GM10847 (cell line): ENCODE data around the gene VAX1.

Source experiments
- POLR2A ChIP-seq: IDR thresholded peaks from 2 replicates; pipeline ENCODE4 v1.6.1; 2011; ENCODE audit not compliant: insufficient read length; ENCODE audit errors: extremely low read depth

The VAX1 gene

GRCh38 chr10:117131376-117132327 lies 6.4 kb downstream of the VAX1 start:
- TF ChIP-seq POLR2A: no peak

GRCh38 chr10:117130862-117131375 lies 7.2 kb downstream of the VAX1 start:
- no peak for TF ChIP-seq POLR2A

- TF ChIP-seq POLR2A: no peak
Measured at GRCh38 chr10:117130346-117130745, 7.7 kb downstream of the VAX1 start.

- no peak for TF ChIP-seq POLR2A
Measured at GRCh38 chr10:117126034-117126433, 12.0 kb downstream of the VAX1 start.

GRCh38 chr10:117112220-117112619 lies 25.9 kb downstream of the VAX1 start:
- TF ChIP-seq POLR2A: no peak

- TF ChIP-seq POLR2A: no peak
Measured at GRCh38 chr10:117107238-117107637, 30.8 kb downstream of the VAX1 start.

- no peak for TF ChIP-seq POLR2A
Measured at GRCh38 chr10:117096599-117097201, 41.4 kb downstream of the VAX1 start.

- no peak for TF ChIP-seq POLR2A
Measured at GRCh38 chr10:117094856-117095255, 43.2 kb downstream of the VAX1 start.

- TF ChIP-seq POLR2A: no peak
Measured at GRCh38 chr10:117092386-117092785, 45.7 kb downstream of the VAX1 start.

- no peak for TF ChIP-seq POLR2A
Measured at GRCh38 chr10:117090834-117091233, 47.2 kb downstream of the VAX1 start.

- no peak for TF ChIP-seq POLR2A
Measured at GRCh38 chr10:117087521-117087920, 50.5 kb downstream of the VAX1 start.

- no peak for TF ChIP-seq POLR2A
Measured at GRCh38 chr10:117086546-117086945, 51.5 kb downstream of the VAX1 start.
